GM13976 (cell line): ENCODE data around the gene RNF19B.

Experiments
- DNase-seq: peaks from one replicate; pipeline ENCODE4 v3.0.0; 2012; ENCODE audit warnings: low spot score
- CTCF ChIP-seq: IDR thresholded peaks from 2 replicates; pipeline ENCODE4 v1.5.1; 2012; ENCODE audit warnings: borderline replicate concordance, mild to moderate bottlenecking; ENCODE audit not compliant: insufficient read depth; ENCODE audit errors: extremely low read depth, missing control alignments, control extremely low read depth
- in situ Hi-C: fragments of 300-500 bp; cut with MboI; formaldehyde crosslinking; loops from one replicate; pipeline ENCODE4 v1.12.0; 2022; ENCODE audit warnings: low sequenced_read_pairs, mixed read lengths, inconsistent platforms; ENCODE audit not compliant: unreplicated experiment

RNF19B gene

GRCh38 chr1:33008051-33008914 lies 43.7 kb upstream of the RNF19B start:
- DNase-seq, result no peak
- no peak for TF ChIP-seq CTCF
- in situ Hi-C loops, result loop anchor here (10.0 kb wide), 1 partner anchor 73 kb away; no protein-coding TSS in a partner anchor

- in situ Hi-C loops, result loop anchor here (10.0 kb wide), 1 partner anchor 73 kb away; no protein-coding TSS in a partner anchor
- TF ChIP-seq CTCF, result peak; percentile 6
Measured at GRCh38 chr1:33007190-33008050, 42.8 kb upstream of the RNF19B start.

GRCh38 chr1:33005838-33006421 lies 41.3 kb upstream of the RNF19B start:
- DNase-seq, result no peak

More at GRCh38 chr1:33007190-33008050, 42.8 kb upstream of the RNF19B start:
- DNase-seq, result no peak

GRCh38 chr1:33005117-33005837 lies 40.7 kb upstream of the RNF19B start:
- DNase-seq, result no peak
- no peak for TF ChIP-seq CTCF
- in situ Hi-C loops, result loop anchor here (10.0 kb wide), 1 partner anchor 70 kb away; no protein-coding TSS in a partner anchor

More at GRCh38 chr1:33005838-33006421, 41.3 kb upstream of the RNF19B start:
- in situ Hi-C loops, result loop anchor here (10.0 kb wide), 1 partner anchor 71 kb away; no protein-coding TSS in a partner anchor
- no peak for TF ChIP-seq CTCF

- no peak for DNase-seq
- in situ Hi-C loops, result loop anchor here (10.0 kb wide), 1 partner anchor 70 kb away; no protein-coding TSS in a partner anchor
- TF ChIP-seq CTCF, result no peak
Measured at GRCh38 chr1:33004613-33005012, 40.0 kb upstream of the RNF19B start.
